ENCODE data around the gene TMEM215.
"Not testable (repeated sequence)": the region's sequence is repeated elsewhere in the genome, so short reads cannot be mapped to it uniquely, and the experiment has no call there.

TMEM215 gene, protein sequence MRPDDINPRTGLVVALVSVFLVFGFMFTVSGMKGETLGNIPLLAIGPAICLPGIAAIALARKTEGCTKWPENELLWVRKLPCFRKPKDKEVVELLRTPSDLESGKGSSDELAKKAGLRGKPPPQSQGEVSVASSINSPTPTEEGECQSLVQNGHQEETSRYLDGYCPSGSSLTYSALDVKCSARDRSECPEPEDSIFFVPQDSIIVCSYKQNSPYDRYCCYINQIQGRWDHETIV

GRCh38 chr9:32783168-32783891 lies at the start of gene TMEM215:
TMEM215 (plus strand) TSS chr9:32783540; CDS start chr9:32784184, 644 bp downstream.
- Mint-ChIP-seq H3K27ac (no peak within 1 kb of the TSS), H3K27me3 (peaks cover 44 to 47% of the 10 kb centered on the region in 2 donors), H3K4me1 (peaks cover 0 to 3% of the 10 kb centered on the region in 2 donors), H3K9me3 (peaks cover 0 to 3% of the 10 kb centered on the region in 2 donors), H3K36me3 (no peaks in the 10 kb centered on the region), H3K4me3 (no peak within 1 kb of the TSS)
- ATAC-seq (replicated peaks) (no peak), DNase-seq (no peak)

- H3K9me3 Mint-ChIP-seq: peaks cover 2 to 3% of the 10 kb centered on the region in 2 donors
- H3K4me3 Mint-ChIP-seq: no peak overlapping the region
- H3K27me3 Mint-ChIP-seq: peaks cover 0 to 6% of the 10 kb centered on the region in 2 donors
- ATAC-seq (replicated peaks) (no peak), DNase-seq (no peak)
- H3K4me1 Mint-ChIP-seq: no peaks in the 10 kb centered on the region
- no peak overlapping the region for H3K27ac Mint-ChIP-seq
- no peaks in the 10 kb centered on the region for H3K36me3 Mint-ChIP-seq
Observed at GRCh38 chr9:32735476-32735875, 47.9 kb upstream of the TMEM215 start.

GRCh38 chr9:32737378-32737777 lies 46.0 kb upstream of the TMEM215 start:
- no peak for ATAC-seq (replicated peaks)
- Mint-ChIP-seq H3K27ac (no peak overlapping the region), H3K27me3 (peaks cover 0 to 7% of the 10 kb centered on the region in 2 donors), H3K4me3 (no peak overlapping the region), H3K4me1 (no peaks in the 10 kb centered on the region), H3K9me3 (peaks cover 3 to 4% of the 10 kb centered on the region in 2 donors), H3K36me3 (no peaks in the 10 kb centered on the region)
- DNase-seq: no peak

DNA sequence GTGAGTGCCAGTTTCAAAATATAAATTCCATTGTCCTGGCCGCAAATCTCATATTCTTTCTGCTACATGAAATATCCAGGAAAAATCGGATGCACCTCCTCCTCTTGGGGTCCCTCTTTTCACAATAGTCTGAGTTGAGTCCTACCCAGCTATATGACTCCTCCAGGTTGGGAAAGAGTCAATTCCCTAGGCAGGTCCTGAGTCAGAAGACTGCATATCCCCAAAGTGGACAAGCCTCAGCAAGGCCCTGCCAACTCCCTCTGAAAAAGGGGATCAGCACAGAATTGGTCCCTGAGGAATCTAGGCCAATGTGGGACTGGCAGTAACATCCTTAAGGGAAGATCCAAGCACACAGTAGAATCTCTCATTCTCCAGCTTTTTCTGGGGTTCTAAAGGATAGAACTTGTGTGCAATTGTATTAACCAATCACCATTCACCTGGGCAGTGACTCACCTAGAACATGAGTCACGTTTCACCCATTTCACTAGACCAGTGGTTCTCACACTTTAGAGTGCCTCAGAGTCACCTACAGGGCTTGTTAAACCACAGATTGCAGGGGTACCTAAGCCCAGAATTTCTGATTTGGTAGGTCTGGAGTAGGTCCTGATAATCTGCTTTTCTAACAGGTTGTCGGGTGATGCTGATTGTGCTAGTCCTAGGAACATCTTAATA lies 44.7 kb upstream of the TMEM215 start:
- ATAC-seq (replicated peaks): no peak
- Mint-ChIP-seq H3K36me3 (no peaks in the 10 kb centered on the region), H3K27me3 (peaks cover 0 to 7% of the 10 kb centered on the region in 2 donors), H3K4me3 (no peak overlapping the region), H3K27ac (no peak overlapping the region), H3K4me1 (no peaks in the 10 kb centered on the region), H3K9me3 (peaks cover 11 to 12% of the 10 kb centered on the region in 2 donors)
- DNase-seq: no peak

DNA sequence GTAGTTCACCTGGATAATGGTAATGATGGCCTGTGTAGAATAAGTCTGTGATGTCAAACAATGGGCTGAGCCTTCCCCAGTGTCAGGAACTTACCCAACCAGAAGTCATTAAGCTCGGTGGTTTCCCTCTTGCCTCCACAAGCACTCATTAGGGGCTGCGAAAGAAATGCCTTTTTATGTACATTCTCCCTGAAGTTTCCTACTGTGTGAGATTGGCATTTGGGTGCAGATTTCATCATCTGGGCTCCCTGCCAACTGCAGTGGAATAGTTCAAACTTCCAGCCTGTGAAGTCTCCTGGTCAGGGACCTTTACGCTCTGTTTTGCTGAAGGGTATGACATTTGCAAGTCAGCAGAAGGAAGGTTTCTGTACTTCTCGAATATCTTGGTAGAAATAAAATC lies 41.6 kb upstream of the TMEM215 start:
- DNase-seq: no peak
- Mint-ChIP-seq H3K27ac (no peak overlapping the region), H3K27me3 (peaks cover 4 to 5% of the 10 kb centered on the region in 2 donors), H3K36me3 (no peaks in the 10 kb centered on the region), H3K4me3 (no peak overlapping the region), H3K4me1 (no peaks in the 10 kb centered on the region), H3K9me3 (peaks cover 12 to 14% of the 10 kb centered on the region in 2 donors)
- no peak for ATAC-seq (replicated peaks)

- Mint-ChIP-seq H3K4me1 (no peaks in the 10 kb centered on the region), H3K4me3 (no peak overlapping the region), H3K9me3 (peaks cover 12 to 14% of the 10 kb centered on the region in 2 donors), H3K27ac (no peak overlapping the region), H3K27me3 (peaks cover 4 to 5% of the 10 kb centered on the region in 2 donors), H3K36me3 (no peaks in the 10 kb centered on the region)
- ATAC-seq (replicated peaks) (no peak), DNase-seq (no peak)
Observed at GRCh38 chr9:32742296-32742695, 41.0 kb upstream of the TMEM215 start.

- Mint-ChIP-seq H3K27me3 (peaks cover 5 to 16% of the 10 kb centered on the region in 2 donors), H3K36me3 (no peaks in the 10 kb centered on the region), H3K4me1 (no peaks in the 10 kb centered on the region), H3K9me3 (peaks cover 6 to 7% of the 10 kb centered on the region in 2 donors), H3K27ac (no peak overlapping the region), H3K4me3 (no peak overlapping the region)
- DNase-seq: no peak
- no peak for ATAC-seq (replicated peaks)
Observed at GRCh38 chr9:32748013-32748412, 35.3 kb upstream of the TMEM215 start.

DNA sequence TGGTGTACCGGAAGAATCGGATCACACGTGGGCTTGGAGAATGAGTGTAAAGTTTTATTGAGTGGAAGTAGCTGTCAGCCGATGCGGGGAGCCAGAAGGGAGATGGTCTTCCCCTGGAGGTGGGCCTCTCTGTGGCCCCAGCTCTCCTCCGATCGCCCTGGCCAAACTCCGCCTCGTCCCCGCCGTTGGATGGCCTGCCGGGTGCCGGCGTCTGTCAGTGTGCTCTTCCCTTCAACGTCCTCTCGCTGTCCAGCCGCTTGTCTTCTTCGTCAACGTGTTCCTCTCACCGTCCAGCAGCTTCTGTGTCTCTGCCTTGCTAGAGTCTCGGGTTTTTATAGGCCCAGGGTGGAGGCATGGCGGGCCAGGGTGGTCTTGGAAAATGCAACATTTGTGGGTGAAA lies 27.6 kb upstream of the TMEM215 start:
- Mint-ChIP-seq H3K27ac (no peak overlapping the region), H3K4me3 (no peak overlapping the region), H3K4me1 (no peaks in the 10 kb centered on the region), H3K36me3 (no peaks in the 10 kb centered on the region), H3K27me3 (peaks cover 0 to 5% of the 10 kb centered on the region in 2 donors), H3K9me3 (no peaks in the 10 kb centered on the region)
- ATAC-seq (replicated peaks) (no peak), DNase-seq (no peak)

DNA sequence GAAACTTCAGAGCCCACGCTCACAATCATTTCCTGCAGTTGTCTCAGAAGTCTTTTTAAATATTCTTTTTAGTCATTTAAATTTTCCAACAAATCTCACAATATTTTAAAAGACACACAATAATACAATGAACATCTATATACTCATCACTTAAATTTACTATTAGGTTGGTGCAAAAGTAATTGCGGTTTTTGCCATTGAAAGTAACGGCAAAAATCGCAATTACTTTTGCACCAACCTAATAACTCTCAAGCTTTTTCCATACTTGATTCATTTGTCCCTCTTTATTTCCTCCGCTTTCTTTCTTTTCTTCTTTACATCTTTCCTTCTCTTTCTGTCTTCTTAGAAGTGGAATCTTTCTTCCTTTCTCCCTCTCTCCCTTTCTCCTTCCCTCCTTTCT lies 19.2 kb upstream of the TMEM215 start:
- Mint-ChIP-seq H3K4me3 (no peak overlapping the region), H3K36me3 (no peaks in the 10 kb centered on the region), H3K27me3 (peaks cover 5 to 8% of the 10 kb centered on the region in 2 donors), H3K9me3 (peaks cover 0 to 2% of the 10 kb centered on the region in 2 donors), H3K4me1 (no peaks in the 10 kb centered on the region), H3K27ac (no peak overlapping the region)
- DNase-seq: no peak
- ATAC-seq (replicated peaks): no peak

GRCh38 chr9:32775283-32775682 lies 8.1 kb upstream of the TMEM215 start:
- H3K9me3 Mint-ChIP-seq: peaks cover 19 to 20% of the 10 kb centered on the region in 2 donors
- DNase-seq (no peak), ATAC-seq (replicated peaks) (no peak)
- H3K27me3 Mint-ChIP-seq: peaks cover 7 to 10% of the 10 kb centered on the region in 2 donors
- no peak overlapping the region for H3K27ac Mint-ChIP-seq
- H3K4me1 Mint-ChIP-seq: no peaks in the 10 kb centered on the region
- no peak overlapping the region for H3K4me3 Mint-ChIP-seq
- peaks cover 0 to 1% of the 10 kb centered on the region in 2 donors for H3K36me3 Mint-ChIP-seq

DNA sequence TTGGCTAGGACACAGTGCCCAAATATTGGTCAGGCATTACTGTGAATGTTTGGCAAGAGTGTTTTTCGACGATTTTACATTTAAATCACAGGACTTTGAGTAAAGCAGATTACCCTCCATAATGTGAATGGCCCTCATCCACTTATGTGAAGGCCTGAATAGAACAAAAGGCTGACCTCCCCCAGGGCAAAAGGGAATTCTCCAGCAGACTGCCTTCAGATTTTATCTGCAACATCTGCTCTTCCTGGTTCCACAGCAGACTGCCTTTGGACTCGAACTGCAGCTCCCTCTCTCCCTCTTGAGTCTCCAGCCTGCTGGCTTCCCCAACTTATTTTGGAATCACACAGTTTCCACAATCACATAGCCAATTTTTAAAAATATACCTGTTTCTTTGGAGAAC lies 7.1 kb upstream of the TMEM215 start:
- Mint-ChIP-seq H3K4me3 (no peak overlapping the region), H3K27me3 (peaks cover 15 to 18% of the 10 kb centered on the region in 2 donors), H3K36me3 (peaks cover 0 to 1% of the 10 kb centered on the region in 2 donors), H3K4me1 (no peaks in the 10 kb centered on the region), H3K27ac (no peak overlapping the region), H3K9me3 (peaks cover 19 to 20% of the 10 kb centered on the region in 2 donors)
- no peak for DNase-seq
- no peak for ATAC-seq (replicated peaks)

DNA sequence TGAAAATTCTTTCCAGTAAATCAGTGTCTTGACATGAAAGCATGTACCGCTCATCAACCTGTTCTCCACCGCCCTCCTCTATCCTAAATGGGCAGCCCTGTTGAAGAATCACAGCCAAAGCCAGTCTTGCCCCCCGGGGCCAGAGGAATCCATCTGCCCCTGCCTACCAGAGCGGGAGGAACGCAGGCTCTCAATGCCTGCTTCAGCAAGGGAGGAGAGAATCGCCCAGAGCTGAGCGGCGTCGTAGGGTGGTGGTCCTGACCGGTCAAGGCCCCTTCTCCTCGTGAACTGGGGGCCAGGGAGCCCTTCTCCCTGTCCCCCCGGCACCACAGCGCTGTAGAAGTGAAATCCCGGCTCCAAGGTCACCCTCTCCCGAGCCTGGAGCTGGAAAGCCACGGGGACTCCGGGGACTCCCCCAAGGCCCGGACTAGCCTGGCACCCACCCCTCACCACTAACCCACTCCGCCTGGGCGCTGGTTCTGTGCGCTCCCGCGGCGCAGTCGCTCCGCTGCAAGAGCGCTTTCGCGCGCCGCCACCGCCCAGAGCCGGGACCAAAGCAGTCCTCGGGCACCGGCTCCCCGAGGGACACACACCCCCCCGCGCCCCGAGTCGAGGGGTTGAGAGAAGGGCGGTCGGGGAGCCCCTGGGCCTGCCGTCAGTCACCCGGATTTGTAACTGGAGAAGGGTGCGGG lies 718 bp upstream of the TMEM215 start:
- Mint-ChIP-seq H3K4me1 (peaks cover 0 to 3% of the 10 kb centered on the region in 2 donors), H3K27ac (no peak overlapping the region), H3K36me3 (no peaks in the 10 kb centered on the region), H3K9me3 (peaks cover 0 to 3% of the 10 kb centered on the region in 2 donors), H3K4me3 (no peak overlapping the region), H3K27me3 (peaks cover 45 to 46% of the 10 kb centered on the region in 2 donors)
- ATAC-seq (replicated peaks): no peak
- DNase-seq: no peak

- H3K36me3 Mint-ChIP-seq: no peaks in the 10 kb centered on the region
- DNase-seq: no peak
- H3K27me3 Mint-ChIP-seq: peaks cover 33 to 39% of the 10 kb centered on the region in 2 donors
- ATAC-seq (replicated peaks): no peak
- H3K27ac Mint-ChIP-seq: no peak overlapping the region
- peaks cover 0 to 1% of the 10 kb centered on the region in 2 donors for H3K9me3 Mint-ChIP-seq
- H3K4me3 Mint-ChIP-seq: no peak overlapping the region
- H3K4me1 Mint-ChIP-seq: peaks cover 0 to 3% of the 10 kb centered on the region in 2 donors
Observed at GRCh38 chr9:32787816-32788215, 4.5 kb downstream of the TMEM215 start.

DNA sequence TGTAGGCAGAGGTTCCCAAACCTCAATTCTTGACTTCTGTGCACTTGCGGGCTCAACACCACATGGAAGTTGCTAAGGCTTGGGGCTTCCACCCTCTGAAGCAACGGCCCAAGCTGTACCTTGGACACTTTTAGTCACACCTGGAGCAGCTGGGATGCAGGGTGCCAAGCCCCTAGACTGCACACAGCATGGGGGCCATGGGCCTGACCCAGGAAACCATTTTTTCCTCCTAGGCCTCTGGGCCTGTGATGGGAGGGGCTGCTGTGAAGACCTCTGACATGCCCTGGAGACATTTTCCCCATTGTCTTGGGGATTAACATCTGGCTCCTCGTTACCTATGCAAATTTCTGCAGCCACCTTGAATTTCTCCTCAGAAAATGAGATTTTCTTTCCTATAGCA lies 12.7 kb downstream of the TMEM215 start:
- not testable (repeated sequence) for H3K4me3 Mint-ChIP-seq; DNase-seq; H3K36me3 Mint-ChIP-seq; H3K27ac Mint-ChIP-seq; H3K4me1 Mint-ChIP-seq; ATAC-seq (replicated peaks)
- peaks cover 18 to 24% of the 10 kb centered on the region in 2 donors for H3K9me3 Mint-ChIP-seq
- H3K27me3 Mint-ChIP-seq: peaks cover 8 to 11% of the 10 kb centered on the region in 2 donors

All from stimulated activated naive B cell treated with anti-CD40 and anti-IgM and Interleukin-4, amounts not matched to agents 10 μg/mL and 1 μg/mL and 100 μg/mL, for 72 hours (primary cell).